ENCODE measurements around the gene ASPG. TPM values are rescaled to one million over a fixed set of nuclear protein-coding genes. Genes with fewer than 3 reads are reported as not detected.

The ASPG gene
- polyA plus RNA-seq, 1 donor from 2014 or later, result 0.16 TPM

DNA sequence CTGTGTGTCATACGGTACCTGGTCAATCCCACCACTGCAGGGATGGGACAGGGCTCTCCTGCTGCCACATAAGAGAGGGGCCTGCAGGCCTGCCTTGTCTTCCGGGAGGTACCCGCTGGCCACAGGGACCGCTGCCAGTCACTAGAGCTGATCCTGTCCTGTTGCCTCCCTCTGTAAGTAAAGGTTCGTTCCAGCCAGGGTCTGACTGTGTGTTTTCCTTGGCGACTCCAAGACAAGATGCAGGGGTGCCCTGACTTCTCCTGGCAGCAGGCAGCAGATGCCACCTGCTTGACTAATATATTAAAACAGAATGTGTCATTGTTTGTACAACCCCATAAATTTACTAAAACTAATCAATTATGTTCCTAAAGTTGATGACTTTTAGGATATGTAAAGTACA lies 41.5 kb upstream of the ASPG start:
- no peaks in the 10 kb centered on the region for H3K27me3 ChIP-seq (ENCODE audit: insufficient read depth, low read depth, low read length)
- no peaks in the 10 kb centered on the region for H3K9me2 ChIP-seq (ENCODE audit: insufficient read depth, low read length)
- H3F3A ChIP-seq (ENCODE audit: insufficient read depth, low read length, poor library complexity, severe bottlenecking), result peaks cover 4% of the 10 kb centered on the region
- no peaks in the 10 kb centered on the region for H4K20me1 ChIP-seq (ENCODE audit: insufficient read depth)
- no peaks in the 10 kb centered on the region for H3K9me3 ChIP-seq (ENCODE audit: low read length)
- H3K4me2 ChIP-seq (ENCODE audit: low read length), result no peak overlapping the region
- no peak overlapping the region for H3K27ac ChIP-seq (ENCODE audit: low read length)
- H3K36me3 ChIP-seq (ENCODE audit: insufficient read depth, low read length), result no peaks in the 10 kb centered on the region
- no peak overlapping the region for H3K4me3 ChIP-seq (ENCODE audit: low read length)
- TF ChIP-seq EP300 (conservative IDR thresholded peaks at IDR 0.05; ENCODE audit: poor library complexity, severe bottlenecking) (no peak), SMC3 (conservative IDR thresholded peaks at IDR 0.05; ENCODE audit: poor library complexity) (no peak), RAD21 (conservative IDR thresholded peaks at IDR 0.05) (no peak), POLR2AphosphoS5 (IDR thresholded peaks at IDR 0.05) (no peak), MXI1 (conservative IDR thresholded peaks at IDR 0.05; ENCODE audit: poor library complexity, severe bottlenecking) (no peak), TAF1 (IDR thresholded peaks at IDR 0.05; ENCODE audit: low read depth) (no peak), EZH2 (IDR thresholded peaks at IDR 0.05; ENCODE audit: borderline replicate concordance, insufficient read depth, low read length, poor library complexity, severe bottlenecking) (no peak)
- TF ChIP-seq, protein P1, sequence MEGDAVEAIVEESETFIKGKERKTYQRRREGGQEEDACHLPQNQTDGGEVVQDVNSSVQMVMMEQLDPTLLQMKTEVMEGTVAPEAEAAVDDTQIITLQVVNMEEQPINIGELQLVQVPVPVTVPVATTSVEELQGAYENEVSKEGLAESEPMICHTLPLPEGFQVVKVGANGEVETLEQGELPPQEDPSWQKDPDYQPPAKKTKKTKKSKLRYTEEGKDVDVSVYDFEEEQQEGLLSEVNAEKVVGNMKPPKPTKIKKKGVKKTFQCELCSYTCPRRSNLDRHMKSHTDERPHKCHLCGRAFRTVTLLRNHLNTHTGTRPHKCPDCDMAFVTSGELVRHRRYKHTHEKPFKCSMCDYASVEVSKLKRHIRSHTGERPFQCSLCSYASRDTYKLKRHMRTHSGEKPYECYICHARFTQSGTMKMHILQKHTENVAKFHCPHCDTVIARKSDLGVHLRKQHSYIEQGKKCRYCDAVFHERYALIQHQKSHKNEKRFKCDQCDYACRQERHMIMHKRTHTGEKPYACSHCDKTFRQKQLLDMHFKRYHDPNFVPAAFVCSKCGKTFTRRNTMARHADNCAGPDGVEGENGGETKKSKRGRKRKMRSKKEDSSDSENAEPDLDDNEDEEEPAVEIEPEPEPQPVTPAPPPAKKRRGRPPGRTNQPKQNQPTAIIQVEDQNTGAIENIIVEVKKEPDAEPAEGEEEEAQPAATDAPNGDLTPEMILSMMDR (IDR thresholded peaks at IDR 0.05; ENCODE audit: poor library complexity, severe bottlenecking), result no peak
- TF ChIP-seq, protein P2, sequence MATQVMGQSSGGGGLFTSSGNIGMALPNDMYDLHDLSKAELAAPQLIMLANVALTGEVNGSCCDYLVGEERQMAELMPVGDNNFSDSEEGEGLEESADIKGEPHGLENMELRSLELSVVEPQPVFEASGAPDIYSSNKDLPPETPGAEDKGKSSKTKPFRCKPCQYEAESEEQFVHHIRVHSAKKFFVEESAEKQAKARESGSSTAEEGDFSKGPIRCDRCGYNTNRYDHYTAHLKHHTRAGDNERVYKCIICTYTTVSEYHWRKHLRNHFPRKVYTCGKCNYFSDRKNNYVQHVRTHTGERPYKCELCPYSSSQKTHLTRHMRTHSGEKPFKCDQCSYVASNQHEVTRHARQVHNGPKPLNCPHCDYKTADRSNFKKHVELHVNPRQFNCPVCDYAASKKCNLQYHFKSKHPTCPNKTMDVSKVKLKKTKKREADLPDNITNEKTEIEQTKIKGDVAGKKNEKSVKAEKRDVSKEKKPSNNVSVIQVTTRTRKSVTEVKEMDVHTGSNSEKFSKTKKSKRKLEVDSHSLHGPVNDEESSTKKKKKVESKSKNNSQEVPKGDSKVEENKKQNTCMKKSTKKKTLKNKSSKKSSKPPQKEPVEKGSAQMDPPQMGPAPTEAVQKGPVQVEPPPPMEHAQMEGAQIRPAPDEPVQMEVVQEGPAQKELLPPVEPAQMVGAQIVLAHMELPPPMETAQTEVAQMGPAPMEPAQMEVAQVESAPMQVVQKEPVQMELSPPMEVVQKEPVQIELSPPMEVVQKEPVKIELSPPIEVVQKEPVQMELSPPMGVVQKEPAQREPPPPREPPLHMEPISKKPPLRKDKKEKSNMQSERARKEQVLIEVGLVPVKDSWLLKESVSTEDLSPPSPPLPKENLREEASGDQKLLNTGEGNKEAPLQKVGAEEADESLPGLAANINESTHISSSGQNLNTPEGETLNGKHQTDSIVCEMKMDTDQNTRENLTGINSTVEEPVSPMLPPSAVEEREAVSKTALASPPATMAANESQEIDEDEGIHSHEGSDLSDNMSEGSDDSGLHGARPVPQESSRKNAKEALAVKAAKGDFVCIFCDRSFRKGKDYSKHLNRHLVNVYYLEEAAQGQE (IDR thresholded peaks at IDR 0.05; ENCODE audit: borderline replicate concordance), result no peak
- H3K79me2 ChIP-seq (replicated peaks; ENCODE audit: insufficient read depth, low read length), result no peaks in the 10 kb centered on the region
- no peak overlapping the region for H2AFZ ChIP-seq (ENCODE audit: low read depth, low read length)
- H3K9ac ChIP-seq (ENCODE audit: low read length), result no peak overlapping the region

DNA sequence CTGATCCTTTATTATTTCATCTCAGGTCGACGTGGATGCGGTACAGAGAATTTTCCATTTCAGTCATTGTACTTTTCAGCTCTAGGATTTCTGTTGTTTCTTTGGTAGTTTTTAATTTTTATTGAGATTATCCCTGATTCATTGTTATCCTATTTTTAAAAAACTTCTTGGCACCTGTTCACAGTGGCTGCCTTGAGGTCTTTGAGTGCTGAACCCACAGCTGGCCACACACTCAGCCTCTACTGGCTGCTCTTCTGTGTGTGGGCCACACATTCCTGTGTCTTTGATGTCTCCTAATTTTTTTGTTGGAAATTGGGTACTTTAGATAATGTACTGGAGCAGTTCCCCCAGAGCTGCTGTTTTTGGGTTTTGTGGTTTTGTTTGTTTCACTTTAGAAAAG lies 37.7 kb upstream of the ASPG start:
- Histone ChIP-seq H3K36me3 (ENCODE audit: insufficient read depth, low read length) (no peaks in the 10 kb centered on the region), H3K79me2 (replicated peaks; ENCODE audit: insufficient read depth, low read length) (no peaks in the 10 kb centered on the region), H2AFZ (ENCODE audit: low read depth, low read length) (no peak overlapping the region), H3K9ac (ENCODE audit: low read length) (no peak overlapping the region), H3K27me3 (ENCODE audit: insufficient read depth, low read depth, low read length) (no peaks in the 10 kb centered on the region), H3F3A (ENCODE audit: insufficient read depth, low read length, poor library complexity, severe bottlenecking) (peaks cover 4% of the 10 kb centered on the region), H3K4me2 (ENCODE audit: low read length) (no peak overlapping the region), H3K27ac (ENCODE audit: low read length) (peak overlapping the region; percentile 91), H3K9me3 (ENCODE audit: low read length) (no peaks in the 10 kb centered on the region), H3K4me3 (ENCODE audit: low read length) (no peak overlapping the region), H3K9me2 (ENCODE audit: insufficient read depth, low read length) (no peaks in the 10 kb centered on the region), H4K20me1 (ENCODE audit: insufficient read depth) (no peaks in the 10 kb centered on the region)
- TF ChIP-seq EP300 (conservative IDR thresholded peaks at IDR 0.05; ENCODE audit: poor library complexity, severe bottlenecking), result no peak
- no peak for TF ChIP-seq TAF1 (IDR thresholded peaks at IDR 0.05; ENCODE audit: low read depth)
- no peak for TF ChIP-seq RAD21 (conservative IDR thresholded peaks at IDR 0.05)
- no peak for TF ChIP-seq SMC3 (conservative IDR thresholded peaks at IDR 0.05; ENCODE audit: poor library complexity)
- TF ChIP-seq, protein P1 (IDR thresholded peaks at IDR 0.05; ENCODE audit: poor library complexity, severe bottlenecking), result no peak
- TF ChIP-seq, protein P2 (IDR thresholded peaks at IDR 0.05; ENCODE audit: borderline replicate concordance), result no peak
- no peak for TF ChIP-seq MXI1 (conservative IDR thresholded peaks at IDR 0.05; ENCODE audit: poor library complexity, severe bottlenecking)
- no peak for TF ChIP-seq POLR2AphosphoS5 (IDR thresholded peaks at IDR 0.05)
- TF ChIP-seq EZH2 (IDR thresholded peaks at IDR 0.05; ENCODE audit: borderline replicate concordance, insufficient read depth, low read length, poor library complexity, severe bottlenecking), result no peak

All from neural cell (in vitro differentiated cells).